HAP-1 (cell line): Measurements from ENCODE around the gene ME1.

Source experiments
- DNase-seq, 2 experiments: peaks; one replicate each; pipeline ENCODE4 v3.0.0-alpha.2; 2016 to 2020; ENCODE audit warnings: low spot score in 2 of 2
- H3K27me3 ChIP-seq: fragments of 250-450 bp; sonication (Bioruptor Pico); 2 replicates; pipeline ENCODE4 v1.5.1; 2020; ENCODE audit warnings: low read depth, mild to moderate bottlenecking, moderate library complexity
- H3K36me3 ChIP-seq: fragments of 250-450 bp; sonication (Bioruptor Pico); replicated peaks from 2 replicates; pipeline ENCODE4 v1.5.1; 2020; ENCODE audit warnings: mild to moderate bottlenecking
- H3K4me1 ChIP-seq: fragments of 250-450 bp; sonication (Bioruptor Pico); 2 replicates; pipeline ENCODE4 v1.5.1; 2020; ENCODE audit warnings: mild to moderate bottlenecking
- H3K4me3 ChIP-seq: fragments of 250-450 bp; sonication (Bioruptor Pico); 2 replicates; pipeline ENCODE4 v1.5.1; 2020; ENCODE audit warnings: mild to moderate bottlenecking, moderate library complexity
- H3K9me3 ChIP-seq: fragments of 250-450 bp; sonication (Bioruptor Pico); 2 replicates; pipeline ENCODE4 v1.5.1; 2020; ENCODE audit warnings: mild to moderate bottlenecking, moderate library complexity
- in situ Hi-C: fragments of 300-500 bp; cut with MboI; formaldehyde crosslinking; loops from 3 replicates; pipeline ENCODE4 v1.14.3; 2020; ENCODE audit warnings: low sequenced_read_pairs, inconsistent platforms, mixed read lengths

ME1 gene

DNA sequence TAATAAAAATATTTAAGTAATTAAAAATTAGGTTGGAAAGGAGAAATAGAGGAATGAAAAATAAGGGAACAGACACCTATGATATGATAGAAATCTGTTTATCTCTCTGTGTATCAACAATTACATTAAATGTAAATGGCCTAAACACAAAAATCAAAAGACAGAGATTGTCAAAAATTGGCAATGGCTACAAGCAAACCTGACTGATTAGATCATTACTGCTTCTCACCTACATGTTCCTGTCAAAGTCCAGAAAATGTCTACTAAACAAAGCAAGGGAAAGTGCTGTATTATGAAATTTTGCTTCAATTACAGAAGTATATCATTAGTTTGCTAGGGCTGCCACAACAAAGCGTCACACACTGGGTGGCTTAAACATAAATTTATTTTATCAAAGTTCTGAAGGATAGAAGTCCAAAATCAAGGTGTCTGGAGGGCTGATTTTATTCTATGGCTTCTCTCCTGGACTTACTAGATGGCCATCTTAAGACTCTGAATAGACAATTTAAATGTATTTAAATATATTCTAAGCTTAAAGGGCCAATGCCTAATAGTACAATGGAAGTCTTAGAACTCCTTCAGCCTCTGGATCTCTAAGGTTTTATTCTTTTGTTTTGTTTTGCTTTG lies 6.3 kb downstream of the ME1 start:
- Histone ChIP-seq H3K27me3 (no peaks in the 10 kb centered on the region), H3K9me3 (peaks cover 3% of the 10 kb centered on the region; the same call in 1 of the 2 replicates), H3K36me3 (peaks cover 28% of the 10 kb centered on the region), H3K4me3 (no peak overlapping the region), H3K4me1 (peaks cover 7% of the 10 kb centered on the region)
- DNase-seq = no peak
- in situ Hi-C loops = no loop called here

DNA sequence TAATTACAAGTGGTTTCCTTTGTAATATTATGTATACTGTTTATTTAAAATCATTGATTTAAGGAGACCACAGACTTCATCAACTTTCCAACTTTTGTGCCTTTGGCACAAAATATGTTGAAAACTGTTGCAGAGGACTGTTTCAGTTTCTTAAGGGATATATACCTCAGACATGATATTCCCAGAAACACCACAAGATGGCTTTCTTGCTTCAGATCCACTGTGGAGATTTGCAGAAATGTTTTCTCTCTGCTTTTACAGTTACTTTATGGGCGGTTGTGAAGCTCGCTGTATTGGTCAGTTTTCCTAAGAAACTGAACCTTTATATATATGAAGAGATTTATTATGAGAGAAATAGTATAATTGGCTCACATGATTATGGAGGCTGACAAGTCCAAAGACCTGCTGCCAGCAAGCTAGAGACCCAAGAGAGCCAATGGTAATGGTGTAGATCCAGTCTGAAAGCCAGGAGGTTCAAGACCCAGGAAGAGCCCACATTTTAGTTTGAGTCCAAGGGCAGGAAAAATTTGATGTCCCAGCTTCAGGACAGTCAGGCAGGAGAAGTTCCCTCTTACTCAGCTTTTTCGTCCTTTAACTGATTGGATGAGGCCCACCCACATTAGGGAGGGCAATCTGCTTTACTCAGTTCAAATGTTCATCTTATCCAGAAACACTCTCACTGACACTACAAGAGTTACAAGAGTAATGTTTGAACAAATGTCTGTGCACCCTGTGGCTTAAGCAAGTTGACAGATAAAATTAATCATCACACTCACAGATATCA lies 12.8 kb downstream of the ME1 start:
- peaks cover 7% of the 10 kb centered on the region for H3K36me3 ChIP-seq
- no peaks in the 10 kb centered on the region for H3K9me3 ChIP-seq
- in situ Hi-C loops = loop anchor here (10.0 kb wide), 1 partner anchor 97 kb away; the partner anchor contains the start of gene PRSS35
- H3K4me3 ChIP-seq = no peak overlapping the region
- no peaks in the 10 kb centered on the region for H3K4me1 ChIP-seq
- peak; percentile 14 to 78 for DNase-seq
- H3K27me3 ChIP-seq = no peaks in the 10 kb centered on the region

DNA sequence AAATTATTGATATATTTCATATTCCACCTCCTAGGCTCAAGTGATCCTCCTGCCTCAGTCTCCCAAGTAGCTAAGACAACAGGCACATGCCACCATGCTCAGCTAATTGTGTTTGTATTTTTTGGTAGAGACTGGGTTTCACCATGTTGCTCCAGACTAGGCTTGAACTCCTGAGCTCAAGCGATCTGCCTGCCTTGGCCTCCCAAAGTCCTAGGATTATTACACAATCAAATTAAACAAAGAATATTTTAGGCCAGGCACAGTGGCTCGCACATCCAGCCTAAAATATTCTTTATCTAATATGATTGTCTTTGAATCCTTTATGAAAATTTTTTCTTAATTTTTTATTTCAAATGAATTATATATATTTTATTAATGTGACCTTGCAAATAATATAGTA lies 17.8 kb downstream of the ME1 start:
- H3K27me3 ChIP-seq = no peaks in the 10 kb centered on the region
- H3K4me3 ChIP-seq = no peak overlapping the region
- no peaks in the 10 kb centered on the region for H3K9me3 ChIP-seq
- DNase-seq = no peak
- peaks cover 8% of the 10 kb centered on the region for H3K36me3 ChIP-seq
- in situ Hi-C loops = loop anchor here (10.0 kb wide), 1 partner anchor 102 kb away; the partner anchor contains the start of gene PRSS35
- H3K4me1 ChIP-seq = no peaks in the 10 kb centered on the region

DNA sequence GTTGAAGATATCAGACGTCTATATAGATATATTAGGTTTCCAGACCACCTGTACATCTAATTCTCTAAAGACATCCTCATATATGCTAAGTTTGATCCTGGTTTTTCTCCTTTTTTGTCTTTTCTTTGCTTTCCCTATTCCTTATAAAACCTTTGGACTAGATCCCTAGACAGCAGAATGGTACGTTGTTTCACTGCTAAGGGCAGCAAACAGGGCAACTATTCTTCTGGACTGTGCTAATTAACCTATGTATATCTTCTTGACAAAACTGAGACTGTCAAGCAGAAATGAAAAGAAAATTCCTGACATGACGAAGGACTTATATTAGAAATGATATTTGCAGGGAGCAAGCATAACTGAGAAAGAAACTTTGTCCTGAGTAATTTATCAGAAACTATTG lies 19.1 kb downstream of the ME1 start:
- Histone ChIP-seq H3K4me3 (no peak overlapping the region), H3K9me3 (no peaks in the 10 kb centered on the region), H3K36me3 (peaks cover 18% of the 10 kb centered on the region), H3K4me1 (no peaks in the 10 kb centered on the region), H3K27me3 (no peaks in the 10 kb centered on the region)
- no peak for DNase-seq
- in situ Hi-C loops = loop anchor here (10.0 kb wide), 1 partner anchor 103 kb away; the partner anchor contains the start of gene PRSS35

DNA sequence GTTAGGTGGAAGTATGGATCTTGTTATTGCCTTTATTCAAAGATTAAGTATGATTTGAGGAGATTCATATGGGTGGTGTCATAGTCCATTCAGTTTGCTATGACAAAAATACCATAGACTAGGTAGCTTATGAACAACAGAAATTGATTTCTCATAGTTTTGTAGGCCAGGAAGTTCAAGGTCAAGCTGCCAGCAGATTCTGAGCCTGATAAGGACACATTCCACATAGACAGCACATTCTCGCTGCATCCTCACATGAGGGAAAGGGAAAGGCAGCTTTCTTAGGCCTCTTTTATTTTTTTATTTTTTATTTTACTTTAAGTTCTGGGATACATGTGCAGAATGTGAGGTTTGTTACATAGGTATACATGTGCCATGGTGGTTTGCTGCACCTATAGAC lies 27.7 kb downstream of the ME1 start:
- no peaks in the 10 kb centered on the region for H3K27me3 ChIP-seq
- H3K9me3 ChIP-seq = no peaks in the 10 kb centered on the region; the same call in 1 of the 2 replicates
- in situ Hi-C loops = no loop called here
- H3K36me3 ChIP-seq = peaks cover 22% of the 10 kb centered on the region
- H3K4me1 ChIP-seq = no peaks in the 10 kb centered on the region
- no peak for DNase-seq
- H3K4me3 ChIP-seq = no peak overlapping the region

DNA sequence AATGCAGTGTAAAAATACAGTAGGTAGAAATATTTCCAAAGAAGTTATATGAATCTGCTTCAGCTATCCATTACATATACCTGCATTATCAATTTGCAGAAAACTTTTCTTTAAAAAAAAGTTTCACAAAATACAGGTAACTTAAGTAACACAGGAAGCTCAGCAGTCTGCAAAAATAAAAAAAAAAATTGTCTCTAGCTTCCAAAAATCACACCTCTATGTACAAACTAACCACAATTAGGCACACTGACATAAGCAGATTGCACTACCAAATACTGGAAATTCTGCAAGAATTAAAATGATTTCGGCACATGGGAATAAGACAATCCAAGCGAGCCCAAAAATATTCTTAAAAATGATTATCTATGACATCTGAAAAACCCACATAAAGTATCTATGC lies 41.2 kb downstream of the ME1 start:
- no peaks in the 10 kb centered on the region for H3K27me3 ChIP-seq
- no peak for DNase-seq
- no peak overlapping the region for H3K4me3 ChIP-seq
- H3K9me3 ChIP-seq = no peaks in the 10 kb centered on the region
- in situ Hi-C loops = no loop called here
- peaks cover 5% of the 10 kb centered on the region; the same call in 1 of the 2 replicates for H3K36me3 ChIP-seq
- H3K4me1 ChIP-seq = peaks cover 5% of the 10 kb centered on the region; the same call in 1 of the 2 replicates

DNA sequence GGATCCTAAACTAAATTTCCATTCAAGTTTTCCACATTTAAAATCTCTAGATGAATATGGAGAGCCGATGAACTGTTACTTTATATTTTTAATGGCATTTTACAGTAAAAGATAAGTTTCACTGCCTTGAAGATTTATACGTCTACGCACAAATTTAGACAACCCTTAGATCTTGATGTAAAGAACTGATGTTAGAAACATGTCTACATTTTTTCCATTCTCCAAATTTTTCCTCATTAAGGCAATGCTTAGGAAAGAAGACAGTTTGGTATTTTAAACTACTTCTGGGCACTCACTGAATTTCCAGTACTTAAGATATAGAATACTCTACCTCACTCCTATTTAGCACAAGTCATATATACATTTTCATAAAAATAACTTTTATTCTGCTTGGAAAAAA lies 45.4 kb downstream of the ME1 start:
- in situ Hi-C loops = no loop called here

DNA sequence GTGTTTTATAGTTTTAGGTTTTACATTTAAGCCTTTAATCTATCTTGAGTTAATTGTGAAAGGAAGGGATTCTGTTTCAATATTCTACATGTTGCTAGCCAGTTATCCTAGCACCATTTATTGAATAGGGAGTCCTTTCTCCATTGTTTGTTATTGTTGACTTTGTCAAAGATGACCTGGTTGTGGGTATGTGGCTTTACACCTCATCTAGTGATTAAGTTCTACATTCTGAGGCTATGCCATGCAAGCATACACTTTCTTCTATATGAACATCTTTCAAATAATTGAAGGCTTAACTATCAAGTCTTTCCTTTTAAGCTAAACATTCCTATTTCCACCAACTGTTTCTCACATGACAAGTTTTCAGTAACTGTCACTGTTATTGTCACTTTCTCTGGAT lies 46.1 kb downstream of the ME1 start:
- Histone ChIP-seq H3K36me3 (no peaks in the 10 kb centered on the region), H3K4me3 (no peak overlapping the region), H3K4me1 (peaks cover 6% of the 10 kb centered on the region; the same call in 1 of the 2 replicates), H3K9me3 (no peaks in the 10 kb centered on the region), H3K27me3 (no peaks in the 10 kb centered on the region)
- in situ Hi-C loops = no loop called here
- no peak for DNase-seq

More for the DNA sequence above, 45.4 kb downstream of the ME1 start:
- H3K4me3 ChIP-seq = no peak overlapping the region
- peaks cover 6% of the 10 kb centered on the region; the same call in 1 of the 2 replicates for H3K4me1 ChIP-seq
- no peaks in the 10 kb centered on the region for H3K27me3 ChIP-seq
- DNase-seq = no peak
- H3K36me3 ChIP-seq = no peaks in the 10 kb centered on the region
- H3K9me3 ChIP-seq = no peaks in the 10 kb centered on the region

DNA sequence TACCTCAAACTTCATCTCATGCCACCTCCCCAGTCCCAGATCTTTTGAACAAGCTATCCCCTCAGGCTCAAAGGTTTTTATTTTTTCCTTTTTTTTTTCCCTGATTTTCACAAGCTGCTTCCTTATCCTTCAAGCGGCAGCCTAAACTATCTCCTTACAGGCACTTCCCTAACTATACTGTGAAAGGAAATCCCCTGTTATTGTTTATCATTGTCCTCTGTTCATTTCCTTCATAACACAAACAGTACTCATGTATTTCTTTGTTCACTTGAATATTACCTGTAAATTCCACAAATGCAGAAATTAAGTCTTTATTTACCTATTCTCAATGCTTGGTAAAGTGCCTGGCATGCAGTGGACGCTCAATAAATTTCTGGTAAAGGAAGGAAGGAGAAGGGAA lies 48.9 kb downstream of the ME1 start:
- Histone ChIP-seq H3K4me3 (no peak overlapping the region), H3K27me3 (no peaks in the 10 kb centered on the region), H3K9me3 (no peaks in the 10 kb centered on the region), H3K4me1 (peaks cover 6% of the 10 kb centered on the region; the same call in 1 of the 2 replicates), H3K36me3 (no peaks in the 10 kb centered on the region)
- no peak for DNase-seq
- in situ Hi-C loops = no loop called here

DNA sequence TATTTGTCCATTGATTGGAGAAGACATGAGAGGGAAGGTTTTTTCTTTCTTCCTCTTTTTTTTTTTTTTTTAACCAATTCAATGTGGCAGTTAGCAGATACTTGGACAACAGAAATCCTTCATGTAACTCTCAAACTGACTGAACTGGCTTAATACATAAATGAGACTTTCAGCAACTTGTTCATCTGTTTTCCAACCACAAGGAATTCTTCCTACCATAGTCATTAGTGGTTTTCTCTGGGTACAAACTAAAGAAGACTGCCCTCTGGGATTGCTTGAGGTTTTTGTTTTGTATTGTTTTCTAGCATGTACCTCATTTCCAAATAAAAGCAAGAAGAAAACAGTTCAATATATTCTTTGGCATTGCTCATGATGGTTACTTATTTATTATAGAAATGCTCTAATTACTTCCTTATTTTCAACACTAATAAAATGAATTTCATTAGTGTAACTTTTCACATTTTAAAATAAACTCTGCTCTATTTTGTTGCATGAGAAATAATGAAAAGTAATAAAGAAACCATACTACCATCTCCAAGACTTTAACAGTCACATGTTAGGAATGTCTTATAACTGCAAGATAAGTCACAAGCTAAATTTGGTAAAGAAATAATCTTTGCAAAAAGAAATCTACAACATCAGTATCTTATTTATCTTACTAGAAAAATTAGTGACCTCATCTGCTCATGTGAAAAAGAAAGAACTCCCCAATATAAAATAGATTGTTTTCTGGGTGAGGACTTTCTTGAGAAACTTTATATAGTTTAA lies 52.0 kb downstream of the ME1 start:
- no peak for DNase-seq

DNA sequence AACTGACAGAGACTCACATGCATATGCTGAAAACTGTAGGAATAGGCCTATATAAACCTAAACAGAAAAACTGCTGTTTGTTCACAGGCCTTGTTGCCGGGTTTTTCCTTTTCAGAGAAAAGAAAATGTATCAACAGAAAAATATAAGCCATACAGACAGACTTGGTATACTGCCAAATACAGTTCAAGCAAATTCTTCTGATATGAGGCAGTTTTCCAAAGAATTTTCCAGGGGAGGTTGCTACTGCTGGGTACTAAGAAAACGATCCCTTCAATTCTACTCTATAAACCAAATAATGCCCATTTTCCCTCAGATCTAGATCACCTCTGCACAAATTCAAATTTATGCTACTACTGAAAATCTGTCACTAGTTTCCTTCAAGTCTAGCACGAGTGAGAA lies 59.4 kb downstream of the ME1 start:
- no peaks in the 10 kb centered on the region for H3K36me3 ChIP-seq
- H3K27me3 ChIP-seq = no peaks in the 10 kb centered on the region
- no peaks in the 10 kb centered on the region for H3K9me3 ChIP-seq
- in situ Hi-C loops = no loop called here
- no peak overlapping the region for H3K4me3 ChIP-seq
- no peaks in the 10 kb centered on the region for H3K4me1 ChIP-seq
- no peak for DNase-seq

More for the DNA sequence above, 52.0 kb downstream of the ME1 start:
- Histone ChIP-seq H3K4me3 (no peak overlapping the region), H3K27me3 (no peaks in the 10 kb centered on the region), H3K36me3 (no peaks in the 10 kb centered on the region), H3K9me3 (no peaks in the 10 kb centered on the region), H3K4me1 (no peaks in the 10 kb centered on the region)
- in situ Hi-C loops = no loop called here

DNA sequence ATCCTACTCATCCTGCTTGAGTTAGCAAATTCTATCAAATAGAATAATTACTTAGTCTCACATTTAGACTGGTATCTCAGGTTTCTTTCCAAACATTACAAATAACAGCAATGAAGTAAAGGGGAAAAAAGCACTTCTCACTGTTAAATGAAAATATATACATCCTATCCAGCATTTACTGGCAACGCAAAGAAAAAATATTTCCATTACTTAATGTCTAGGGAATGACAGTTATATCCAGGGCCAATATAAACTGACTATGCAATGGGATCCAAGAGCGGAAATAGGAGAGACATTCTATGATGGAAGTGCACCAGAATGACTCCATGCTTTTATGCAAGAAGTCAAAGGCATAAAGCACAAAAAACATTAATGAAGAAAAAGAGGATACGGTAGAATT lies 60.3 kb downstream of the ME1 start:
- no peak for DNase-seq
- in situ Hi-C loops = no loop called here
- H3K27me3 ChIP-seq = no peaks in the 10 kb centered on the region
- no peak overlapping the region for H3K4me3 ChIP-seq
- no peaks in the 10 kb centered on the region for H3K9me3 ChIP-seq
- no peaks in the 10 kb centered on the region for H3K4me1 ChIP-seq
- H3K36me3 ChIP-seq = no peaks in the 10 kb centered on the region

DNA sequence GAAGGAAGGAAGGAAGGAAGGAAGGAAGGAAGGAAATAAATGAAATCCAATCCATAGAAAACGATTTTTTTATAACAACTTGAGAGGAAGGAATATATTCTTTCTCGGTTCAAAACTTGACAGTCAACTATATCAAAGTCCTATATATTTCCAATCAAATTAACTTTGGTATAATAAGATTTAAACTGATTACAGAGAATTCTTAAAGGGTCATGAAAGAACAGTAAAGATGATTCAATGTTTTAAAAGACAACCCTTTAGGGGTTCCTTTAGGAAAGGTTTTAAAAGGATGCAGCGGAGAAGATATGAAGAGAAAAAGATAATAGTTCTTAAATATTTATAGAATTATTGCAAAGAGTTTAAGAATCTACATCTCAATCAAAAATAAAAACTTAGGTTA lies 61.2 kb downstream of the ME1 start:
- no peaks in the 10 kb centered on the region for H3K4me1 ChIP-seq
- H3K9me3 ChIP-seq = no peaks in the 10 kb centered on the region
- DNase-seq = no peak
- no peaks in the 10 kb centered on the region for H3K36me3 ChIP-seq
- H3K4me3 ChIP-seq = no peak overlapping the region
- H3K27me3 ChIP-seq = no peaks in the 10 kb centered on the region
- in situ Hi-C loops = no loop called here

DNA sequence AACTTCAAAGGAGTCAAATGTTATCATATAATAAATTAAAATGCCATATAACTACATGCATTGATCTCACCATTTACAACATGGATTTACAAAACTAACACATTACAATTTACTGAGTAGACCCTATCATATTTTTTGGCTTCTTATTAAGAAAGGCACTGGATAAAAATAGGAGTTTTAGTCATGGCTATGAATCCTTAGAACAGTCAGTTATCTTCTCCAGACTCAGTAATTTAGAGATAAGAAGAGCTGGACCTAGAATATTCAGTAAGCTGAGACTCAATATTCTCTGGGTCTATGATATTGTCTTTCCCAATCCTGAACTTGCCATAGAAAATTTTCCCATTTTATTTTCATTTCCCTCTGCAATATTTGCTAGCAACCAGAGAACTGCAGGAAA lies 62.3 kb downstream of the ME1 start:
- no peak overlapping the region for H3K4me3 ChIP-seq
- in situ Hi-C loops = no loop called here
- H3K9me3 ChIP-seq = no peaks in the 10 kb centered on the region
- no peak for DNase-seq
- no peaks in the 10 kb centered on the region; the same call in 1 of the 2 replicates for H3K36me3 ChIP-seq
- no peaks in the 10 kb centered on the region for H3K4me1 ChIP-seq
- H3K27me3 ChIP-seq = no peaks in the 10 kb centered on the region
